ENCODE data around the gene DTNA.
"Not testable (repeated sequence)": the region's sequence is repeated elsewhere in the genome, so short reads cannot be mapped to it uniquely, and the experiment has no call there.

The DTNA gene

DNA sequence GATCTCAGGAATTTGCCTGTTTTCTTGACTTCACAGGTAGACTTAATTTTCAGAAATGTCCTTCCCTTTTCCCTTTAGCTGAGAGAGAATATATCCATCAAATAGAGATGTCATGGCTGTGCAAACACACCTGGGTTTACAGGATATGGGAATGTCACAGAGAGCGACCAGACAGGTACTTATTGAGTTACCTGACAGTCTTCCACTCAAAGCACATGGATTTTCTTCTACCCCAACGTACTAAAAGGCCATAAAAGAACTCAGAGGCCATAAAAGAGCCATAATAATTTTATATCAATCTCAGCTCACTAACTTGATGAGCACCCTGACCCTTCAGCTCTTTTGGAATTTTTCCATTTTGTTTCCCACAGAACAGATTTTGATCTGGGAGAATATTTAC is 5.3 kb upstream of the DTNA start:
- TF ChIP-seq, protein P1, sequence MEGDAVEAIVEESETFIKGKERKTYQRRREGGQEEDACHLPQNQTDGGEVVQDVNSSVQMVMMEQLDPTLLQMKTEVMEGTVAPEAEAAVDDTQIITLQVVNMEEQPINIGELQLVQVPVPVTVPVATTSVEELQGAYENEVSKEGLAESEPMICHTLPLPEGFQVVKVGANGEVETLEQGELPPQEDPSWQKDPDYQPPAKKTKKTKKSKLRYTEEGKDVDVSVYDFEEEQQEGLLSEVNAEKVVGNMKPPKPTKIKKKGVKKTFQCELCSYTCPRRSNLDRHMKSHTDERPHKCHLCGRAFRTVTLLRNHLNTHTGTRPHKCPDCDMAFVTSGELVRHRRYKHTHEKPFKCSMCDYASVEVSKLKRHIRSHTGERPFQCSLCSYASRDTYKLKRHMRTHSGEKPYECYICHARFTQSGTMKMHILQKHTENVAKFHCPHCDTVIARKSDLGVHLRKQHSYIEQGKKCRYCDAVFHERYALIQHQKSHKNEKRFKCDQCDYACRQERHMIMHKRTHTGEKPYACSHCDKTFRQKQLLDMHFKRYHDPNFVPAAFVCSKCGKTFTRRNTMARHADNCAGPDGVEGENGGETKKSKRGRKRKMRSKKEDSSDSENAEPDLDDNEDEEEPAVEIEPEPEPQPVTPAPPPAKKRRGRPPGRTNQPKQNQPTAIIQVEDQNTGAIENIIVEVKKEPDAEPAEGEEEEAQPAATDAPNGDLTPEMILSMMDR (conservative IDR thresholded peaks at IDR 0.05; ENCODE audit: low read length), result no peak
- no peak overlapping the region for H3K4me3 ChIP-seq (ENCODE audit: low read length)
- no peak for DNase-seq (ENCODE audit: low read depth)

DNA sequence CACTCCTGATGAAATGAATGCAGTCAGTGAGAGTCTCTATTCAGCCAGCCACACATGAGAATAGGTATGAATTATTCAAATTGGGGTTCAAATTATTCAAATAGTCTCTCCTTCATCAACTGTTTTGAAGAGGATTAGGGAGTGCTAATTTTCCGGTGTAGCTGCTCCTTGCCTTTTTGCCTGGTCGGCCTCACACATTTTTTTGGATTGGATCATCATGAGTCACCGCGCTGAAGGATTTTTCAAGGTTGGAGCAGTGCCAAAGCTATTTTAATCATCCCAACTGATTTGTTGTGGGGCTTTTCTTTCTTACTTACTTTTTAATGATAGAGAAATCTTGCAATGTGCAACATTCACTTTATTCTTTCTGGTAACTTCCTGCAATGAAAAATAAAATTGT is 2.4 kb upstream of the DTNA start:
- DNase-seq (ENCODE audit: low read depth), result peak; percentile 90
- TF ChIP-seq, protein P1 (conservative IDR thresholded peaks at IDR 0.05; ENCODE audit: low read length), result no peak
- H3K4me3 ChIP-seq (ENCODE audit: low read length), result no peak overlapping the region

DNA sequence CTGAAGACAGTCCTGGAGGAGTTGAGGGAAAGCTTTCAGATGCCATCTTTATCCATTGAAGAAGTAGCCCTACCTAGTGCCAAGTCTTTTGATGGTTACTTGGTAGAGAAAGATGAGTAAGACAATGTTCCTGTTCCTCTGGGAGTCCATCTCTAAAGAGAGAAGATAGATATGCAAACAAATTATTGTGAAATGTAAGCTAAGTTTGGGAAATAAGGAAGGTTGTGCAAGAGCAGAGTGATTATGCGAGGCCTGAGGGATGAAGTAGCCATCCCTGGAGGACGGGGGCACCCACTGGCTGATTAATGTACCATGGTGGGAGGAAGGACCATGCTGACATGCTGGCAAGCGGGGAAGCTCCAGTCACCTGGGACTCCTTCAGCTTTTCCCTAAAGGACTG is 994 bp upstream of the DTNA start:
- no peak overlapping the region for H3K4me3 ChIP-seq (ENCODE audit: low read length)
- DNase-seq (ENCODE audit: low read depth), result peak; percentile 93
- TF ChIP-seq, protein P1 (conservative IDR thresholded peaks at IDR 0.05; ENCODE audit: low read length), result no peak

DNA sequence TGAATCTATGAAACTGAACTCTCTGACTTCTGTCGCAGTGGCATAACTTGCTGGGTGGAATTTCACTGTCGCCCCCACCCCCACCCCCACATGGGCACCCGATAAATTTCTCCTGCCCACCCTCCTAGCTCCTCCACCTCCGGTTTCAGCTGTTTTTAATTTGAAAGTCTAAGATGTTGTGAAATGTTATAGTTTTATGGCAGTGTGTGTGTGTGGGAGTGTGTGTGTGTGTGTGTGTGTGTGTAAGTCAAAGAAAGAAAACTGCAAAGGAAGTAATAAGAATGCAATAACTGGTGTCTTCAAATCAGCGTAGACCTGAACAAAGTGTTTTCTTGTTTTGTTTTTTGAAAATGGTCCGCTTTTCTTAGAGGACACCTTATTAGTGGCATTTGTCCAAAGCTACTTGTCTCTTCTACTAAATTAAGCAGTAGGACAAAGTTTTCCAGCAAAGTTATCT is 388 bp downstream of the DTNA start:
- peak overlapping the region; percentile 48 for H3K4me3 ChIP-seq (ENCODE audit: low read length)

DNA sequence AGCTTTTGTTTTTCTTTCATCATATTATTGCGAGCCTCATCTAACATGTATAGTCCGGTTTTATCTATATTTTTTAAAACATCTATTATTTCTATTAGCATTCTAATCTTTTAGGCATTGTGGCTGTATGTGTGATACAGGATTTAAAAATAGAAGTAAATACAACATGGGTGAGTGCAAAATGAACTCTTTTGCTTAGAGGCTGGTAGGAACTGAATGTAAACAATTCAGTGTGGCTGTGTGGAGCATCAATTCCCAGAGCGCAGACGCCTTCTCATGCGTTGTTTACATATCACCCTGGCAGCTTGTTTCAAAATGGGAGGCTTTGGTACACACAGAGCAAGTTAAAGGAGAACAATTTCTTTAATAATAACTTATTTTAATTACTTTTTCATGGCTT is 836 bp downstream of the DTNA start:
- peak overlapping the region; percentile 48 for H3K4me3 ChIP-seq (ENCODE audit: low read length)
- TF ChIP-seq, protein P1 (conservative IDR thresholded peaks at IDR 0.05; ENCODE audit: low read length), result no peak
- peak; percentile 44 for DNase-seq (ENCODE audit: low read depth)

More for the DNA sequence above, 388 bp downstream of the DTNA start:
- TF ChIP-seq, protein P1 (conservative IDR thresholded peaks at IDR 0.05; ENCODE audit: low read length), result no peak
- DNase-seq (ENCODE audit: low read depth), result peak; percentile 89

DNA sequence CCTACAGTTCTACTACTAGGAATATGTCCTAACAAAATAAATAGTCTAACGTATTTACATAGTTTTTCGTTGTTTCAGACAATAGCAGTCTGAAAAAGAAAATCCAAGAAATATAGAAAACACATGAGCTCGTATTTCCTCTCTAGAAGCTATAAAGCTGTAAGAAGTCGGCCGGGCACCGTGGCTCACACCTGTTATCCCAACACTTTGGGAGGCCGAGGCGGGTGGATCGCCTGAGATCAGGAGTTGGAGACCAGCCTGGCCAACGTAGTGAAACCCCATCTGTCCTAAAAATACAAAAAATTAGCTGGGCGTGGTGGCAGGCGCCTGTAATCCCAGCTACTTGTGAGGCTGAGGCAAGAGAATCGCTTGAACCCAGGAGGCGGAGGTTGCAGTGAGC is 6.0 kb downstream of the DTNA start:
- H3K4me3 ChIP-seq (ENCODE audit: low read length); DNase-seq (ENCODE audit: low read depth): not testable (repeated sequence)

DNA sequence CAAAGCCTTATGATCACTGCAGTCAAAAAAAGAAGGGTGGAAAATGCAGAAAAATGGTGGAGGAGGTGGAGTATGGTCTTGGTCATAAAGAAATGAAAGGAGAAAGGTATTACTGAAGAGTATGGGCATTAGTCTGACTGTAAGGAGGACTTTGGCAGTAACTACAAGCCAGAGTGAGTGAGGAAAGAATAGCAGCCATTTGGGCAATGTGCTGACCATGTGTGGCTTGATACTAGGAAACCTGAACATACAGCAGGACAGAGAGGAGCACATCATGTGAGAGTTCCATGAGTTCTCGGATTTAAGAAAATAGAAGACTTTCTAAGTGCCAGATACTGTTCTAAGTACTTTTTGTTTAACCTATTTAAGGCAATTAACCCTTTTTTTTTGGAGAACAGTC is 8.5 kb downstream of the DTNA start:
- TF ChIP-seq, protein P1 (conservative IDR thresholded peaks at IDR 0.05; ENCODE audit: low read length), result no peak
- no peak overlapping the region for H3K4me3 ChIP-seq (ENCODE audit: low read length)
- peak; percentile 61 for DNase-seq (ENCODE audit: low read depth)

DNA sequence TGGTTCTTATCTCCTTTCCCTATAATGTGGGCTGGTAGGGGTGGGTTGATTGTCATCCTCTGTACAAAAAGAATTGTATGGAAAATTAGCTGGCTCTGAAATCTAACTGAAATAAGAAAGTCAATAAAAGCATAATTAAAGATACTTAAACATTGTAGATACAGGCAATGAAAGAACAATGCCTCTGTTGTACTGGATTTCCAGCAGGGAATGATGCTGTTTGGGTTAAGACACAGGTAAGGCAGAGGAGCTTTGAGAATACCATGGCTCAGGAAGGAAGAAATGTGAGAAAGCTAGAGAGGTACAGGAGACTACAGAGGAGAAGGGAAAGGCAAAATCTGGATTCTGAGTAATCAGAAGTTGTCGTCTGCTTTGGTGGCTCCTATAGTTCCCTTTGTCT is 10.1 kb downstream of the DTNA start:
- TF ChIP-seq, protein P1 (conservative IDR thresholded peaks at IDR 0.05; ENCODE audit: low read length), result no peak
- no peak for DNase-seq (ENCODE audit: low read depth)
- no peak overlapping the region for H3K4me3 ChIP-seq (ENCODE audit: low read length)
